ENCODE results near the gene TTLL3.

The TTLL3 gene

GRCh38 chr3:9781978-9782603 is 28.0 kb upstream of the TTLL3 start:
- intact Hi-C loops (cut with DNase I; ENCODE audit: low total_unique reads): no loop called here

GRCh38 chr3:9782770-9783169 is 27.3 kb upstream of the TTLL3 start:
- Histone ChIP-seq H3K36me3 (peaks cover 55 to 89% (median 69%) of the 10 kb centered on the region in 3 donors), H3K9me3 (no peaks in the 10 kb centered on the region), H3K27ac (no peak overlapping the region), H3K4me1 (peaks cover 0 to 12% (median 2%) of the 10 kb centered on the region in 4 donors), H3K4me3 (no peak overlapping the region), H3K27me3 (no peaks in the 10 kb centered on the region)
- TF ChIP-seq CTCF (IDR thresholded peaks at IDR 0.05): no peak
- intact Hi-C loops (cut with DNase I; ENCODE audit: low total_unique reads): no loop called here
- DNase-seq: no peak

More at GRCh38 chr3:9781978-9782603, 28.0 kb upstream of the TTLL3 start:
- TF ChIP-seq CTCF (IDR thresholded peaks at IDR 0.05): no peak
- no peaks in the 10 kb centered on the region for H3K27me3 ChIP-seq
- no peak overlapping the region for H3K4me3 ChIP-seq
- no peaks in the 10 kb centered on the region for H3K9me3 ChIP-seq
- peaks cover 0 to 16% (median 3%) of the 10 kb centered on the region in 4 donors for H3K4me1 ChIP-seq
- peaks cover 55 to 82% (median 62%) of the 10 kb centered on the region in 3 donors for H3K36me3 ChIP-seq
- no peak overlapping the region for H3K27ac ChIP-seq
- DNase-seq: no peak

- H3K36me3 ChIP-seq: peaks cover 62 to 100% (median 77%) of the 10 kb centered on the region in 3 donors
Observed at GRCh38 chr3:9783954-9784353, 26.1 kb upstream of the TTLL3 start.

GRCh38 chr3:9784965-9785364 is 25.1 kb upstream of the TTLL3 start:
- Histone ChIP-seq H3K4me3 (no peak overlapping the region), H3K36me3 (peaks cover 70 to 100% (median 78%) of the 10 kb centered on the region in 3 donors)
- intact Hi-C loops (cut with DNase I; ENCODE audit: low total_unique reads): no loop called here

More at GRCh38 chr3:9783954-9784353, 26.1 kb upstream of the TTLL3 start:
- Histone ChIP-seq H3K27ac (no peak overlapping the region), H3K9me3 (no peaks in the 10 kb centered on the region), H3K27me3 (no peaks in the 10 kb centered on the region), H3K4me1 (peaks cover 0 to under 1% (median 0%) of the 10 kb centered on the region in 4 donors), H3K4me3 (no peak overlapping the region)
- TF ChIP-seq CTCF (IDR thresholded peaks at IDR 0.05): no peak
- no peak for DNase-seq
- intact Hi-C loops (cut with DNase I; ENCODE audit: low total_unique reads): no loop called here

GRCh38 chr3:9785602-9786001 is 24.5 kb upstream of the TTLL3 start:
- Histone ChIP-seq H3K27me3 (no peaks in the 10 kb centered on the region), H3K4me3 (no peak overlapping the region), H3K27ac (no peak overlapping the region), H3K36me3 (peaks cover 68 to 100% (median 74%) of the 10 kb centered on the region in 3 donors), H3K9me3 (no peaks in the 10 kb centered on the region), H3K4me1 (peaks cover 0 to 2% (median 1%) of the 10 kb centered on the region in 4 donors)
- DNase-seq: no peak
- intact Hi-C loops (cut with DNase I; ENCODE audit: low total_unique reads): no loop called here
- no peak for TF ChIP-seq CTCF (IDR thresholded peaks at IDR 0.05)

More at GRCh38 chr3:9784965-9785364, 25.1 kb upstream of the TTLL3 start:
- Histone ChIP-seq H3K4me1 (no peaks in the 10 kb centered on the region), H3K9me3 (no peaks in the 10 kb centered on the region), H3K27me3 (no peaks in the 10 kb centered on the region), H3K27ac (no peak overlapping the region)
- DNase-seq: no peak
- TF ChIP-seq CTCF (IDR thresholded peaks at IDR 0.05): no peak
